Middle frontal gyrus (tissue), 1 donor: ENCODE measurements around the gene HDAC3.
"Not testable (repeated sequence)": the region's sequence is repeated elsewhere in the genome, so short reads cannot be mapped to it uniquely, and the experiment has no call there.

Experiments used
- DNase-seq: peaks from one replicate; pipeline ENCODE4 v3.0.0-alpha.2; 2015; ENCODE audit warnings: low spot score; ENCODE audit errors: extremely low spot score

Gene HDAC3

DNA sequence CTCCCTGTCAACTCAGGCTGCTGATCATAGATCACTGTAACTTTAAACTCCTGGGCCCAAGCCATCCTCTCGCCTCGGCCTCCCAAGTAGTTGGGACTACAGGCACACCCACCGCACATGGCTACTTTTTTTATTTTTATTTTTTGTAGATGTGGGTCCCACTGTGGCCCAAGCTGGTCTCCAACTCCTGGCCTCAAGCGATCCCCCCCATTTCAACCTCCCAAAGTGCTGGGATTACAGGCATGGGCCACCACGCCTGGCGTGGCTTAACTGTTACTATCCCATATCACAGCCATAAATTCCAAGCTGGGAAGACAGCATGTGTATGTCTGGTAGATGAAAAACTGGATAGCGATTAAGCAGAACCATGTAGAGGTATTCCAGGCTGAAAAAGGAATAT lies 1.0 kb downstream of the HDAC3 start:
- DNase-seq: no peak

DNA sequence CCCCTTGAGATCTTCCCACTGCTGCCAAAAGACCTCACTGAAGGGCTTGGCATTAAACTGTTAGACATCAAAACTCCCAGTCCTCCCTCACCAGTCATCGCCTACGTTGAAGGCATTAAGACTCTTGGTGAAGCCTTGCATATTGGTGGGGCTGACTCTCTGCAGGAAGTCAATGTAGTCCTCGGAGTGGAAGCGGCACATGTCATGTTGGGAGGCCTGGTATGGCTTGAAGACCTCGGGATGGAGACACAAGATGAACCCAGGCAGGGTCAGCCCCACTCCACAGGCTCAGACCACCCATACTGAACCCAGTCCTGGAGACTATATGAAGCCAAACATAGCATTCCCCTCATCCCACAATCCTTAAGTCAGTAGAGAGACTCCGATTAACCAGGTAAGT lies 1.9 kb downstream of the HDAC3 start:
- no peak for DNase-seq

DNA sequence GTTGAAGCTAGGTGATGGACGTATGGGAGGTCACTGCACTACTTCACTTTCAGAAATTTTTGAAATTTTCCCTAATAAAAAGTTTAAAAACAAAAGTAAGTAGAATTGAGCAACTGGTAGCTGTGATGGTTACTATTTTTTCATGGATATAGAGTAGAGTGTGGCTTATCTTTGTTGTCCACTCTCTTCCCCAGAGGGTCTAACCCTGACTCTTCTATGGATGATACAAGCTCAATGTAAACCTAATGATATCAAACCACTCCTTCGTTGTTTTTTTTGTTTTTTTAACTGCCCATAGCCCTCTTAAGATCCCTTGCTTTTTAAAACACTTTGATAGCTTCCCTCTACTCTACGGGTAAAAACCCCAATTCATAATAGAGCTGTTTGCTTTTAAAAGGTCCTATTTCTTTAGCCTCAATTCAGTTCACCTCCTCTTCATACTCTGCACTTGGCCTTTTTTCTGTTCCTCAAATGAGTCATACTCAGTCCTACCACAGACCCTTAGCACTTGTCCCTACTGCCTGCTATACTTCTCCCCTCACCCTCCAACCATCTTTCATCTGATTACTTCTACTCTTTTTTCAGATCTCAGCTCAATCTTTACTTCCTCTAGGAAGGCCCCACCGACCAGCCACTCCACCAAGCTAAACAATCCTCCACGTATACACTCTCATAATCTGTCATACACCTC lies 2.6 kb downstream of the HDAC3 start:
- DNase-seq: no peak

DNA sequence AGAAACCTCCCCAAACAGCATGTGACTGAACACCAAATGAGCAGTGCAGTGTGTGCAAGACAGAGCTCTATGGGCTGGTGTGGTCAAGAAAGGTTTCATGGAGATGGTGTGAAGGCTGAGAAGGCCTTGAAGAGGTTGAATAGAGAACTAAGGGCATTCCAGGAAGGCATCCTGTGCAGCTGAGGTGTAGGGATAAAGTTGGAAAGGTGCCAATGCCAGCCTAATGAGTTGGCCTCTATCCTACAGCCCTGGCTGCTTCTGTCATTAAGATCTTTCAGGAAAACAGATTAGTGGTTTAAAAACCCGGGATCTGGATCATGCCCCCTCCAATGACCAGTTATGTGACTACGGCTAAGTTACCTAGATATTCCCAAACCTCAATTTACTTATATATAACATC lies 4.0 kb downstream of the HDAC3 start:
- DNase-seq: no peak

DNA sequence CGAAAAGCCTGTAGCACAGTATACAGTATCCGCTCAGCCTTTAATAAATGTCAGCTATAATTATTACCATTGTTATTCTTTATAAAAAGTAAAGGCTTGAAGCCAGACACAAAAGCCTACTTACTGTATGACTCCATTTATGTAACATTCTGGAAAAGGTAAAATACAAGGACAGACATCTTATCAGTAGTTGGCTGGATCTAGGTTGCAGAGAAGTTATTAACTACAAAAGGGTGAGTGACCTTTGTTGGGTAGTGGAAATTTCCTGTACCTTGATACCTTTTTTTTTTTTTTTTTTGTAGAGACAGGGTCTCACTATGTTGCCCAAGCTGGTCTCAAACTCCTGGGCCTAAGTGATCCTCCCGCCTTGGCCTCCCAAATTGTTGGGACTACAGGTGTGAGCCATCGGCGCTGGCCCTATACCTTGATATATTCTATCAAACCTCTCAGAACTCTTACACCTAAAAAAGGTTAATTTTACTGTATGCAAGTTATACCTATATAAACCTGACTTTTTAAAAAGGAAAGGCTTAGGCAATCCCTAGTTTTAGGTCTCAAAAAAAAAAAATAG lies 6.0 kb downstream of the HDAC3 start:
- no peak for DNase-seq

DNA sequence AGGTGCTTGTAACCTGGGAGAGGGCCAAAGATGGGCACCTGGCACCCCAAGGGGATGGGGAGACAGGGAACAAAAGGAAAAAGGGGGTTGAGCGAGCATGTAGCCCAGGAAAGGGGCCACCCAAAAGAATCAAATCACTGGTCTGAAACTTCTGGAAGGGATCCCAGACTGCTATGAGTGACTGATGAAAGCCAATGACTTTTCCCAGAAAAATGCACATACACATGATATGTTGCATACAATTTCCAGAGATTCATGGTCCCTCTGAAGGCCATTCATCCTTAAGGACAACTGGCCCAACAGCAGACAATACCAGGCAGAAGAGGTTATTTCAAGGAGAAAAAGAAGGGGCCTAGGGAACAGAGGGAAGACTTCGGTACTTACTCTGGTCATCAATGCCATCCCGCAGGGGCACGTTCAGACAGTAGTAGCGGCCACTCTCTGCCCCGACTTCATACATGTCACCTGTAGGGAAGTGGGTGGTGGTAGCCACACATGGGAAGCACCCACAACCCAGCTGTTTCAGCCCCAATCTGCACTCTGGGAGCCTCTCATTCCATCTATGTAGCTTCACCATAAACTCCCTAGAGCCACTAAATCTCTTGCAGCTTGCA lies 8.4 kb downstream of the HDAC3 start:
- no peak for DNase-seq

DNA sequence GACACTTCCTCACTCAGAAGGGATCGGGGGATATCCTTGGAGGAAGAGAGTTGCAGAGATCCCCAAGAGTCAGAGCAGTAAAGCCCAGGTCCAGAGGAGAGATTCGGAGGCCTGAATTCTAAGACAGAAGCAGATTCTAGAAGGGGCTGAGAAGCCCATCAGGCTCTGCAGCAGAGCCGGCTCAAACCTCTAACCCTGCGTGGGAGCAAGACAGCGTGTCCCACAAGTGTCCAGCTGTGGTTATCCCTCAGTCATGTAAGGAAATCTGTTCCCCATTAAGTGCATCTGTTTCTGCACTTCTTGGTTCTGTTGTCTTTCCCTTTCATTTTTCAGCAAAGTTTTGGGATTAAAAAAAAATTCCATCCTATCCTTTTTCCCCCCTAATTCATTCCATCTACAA lies 13.0 kb downstream of the HDAC3 start:
- no peak for DNase-seq

DNA sequence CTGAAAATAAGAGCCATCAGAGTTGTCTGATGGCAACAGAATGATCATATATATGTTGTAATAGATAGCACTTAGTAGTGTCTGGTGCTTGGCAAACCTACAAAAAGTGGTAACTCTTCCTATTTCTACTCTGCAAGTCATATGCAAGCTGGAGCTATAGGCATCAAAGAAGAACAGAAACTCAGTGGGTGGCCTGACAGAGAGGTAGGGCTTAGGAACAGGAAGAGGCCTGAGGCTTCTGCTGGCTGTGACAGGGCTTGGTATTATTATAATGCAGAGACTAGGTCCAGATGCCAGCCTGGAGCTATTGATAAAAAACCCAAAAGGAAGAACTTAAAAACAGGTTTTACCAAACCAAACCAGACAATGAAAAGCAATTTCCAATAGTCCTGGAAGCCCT lies 13.5 kb downstream of the HDAC3 start:
- DNase-seq: no peak

DNA sequence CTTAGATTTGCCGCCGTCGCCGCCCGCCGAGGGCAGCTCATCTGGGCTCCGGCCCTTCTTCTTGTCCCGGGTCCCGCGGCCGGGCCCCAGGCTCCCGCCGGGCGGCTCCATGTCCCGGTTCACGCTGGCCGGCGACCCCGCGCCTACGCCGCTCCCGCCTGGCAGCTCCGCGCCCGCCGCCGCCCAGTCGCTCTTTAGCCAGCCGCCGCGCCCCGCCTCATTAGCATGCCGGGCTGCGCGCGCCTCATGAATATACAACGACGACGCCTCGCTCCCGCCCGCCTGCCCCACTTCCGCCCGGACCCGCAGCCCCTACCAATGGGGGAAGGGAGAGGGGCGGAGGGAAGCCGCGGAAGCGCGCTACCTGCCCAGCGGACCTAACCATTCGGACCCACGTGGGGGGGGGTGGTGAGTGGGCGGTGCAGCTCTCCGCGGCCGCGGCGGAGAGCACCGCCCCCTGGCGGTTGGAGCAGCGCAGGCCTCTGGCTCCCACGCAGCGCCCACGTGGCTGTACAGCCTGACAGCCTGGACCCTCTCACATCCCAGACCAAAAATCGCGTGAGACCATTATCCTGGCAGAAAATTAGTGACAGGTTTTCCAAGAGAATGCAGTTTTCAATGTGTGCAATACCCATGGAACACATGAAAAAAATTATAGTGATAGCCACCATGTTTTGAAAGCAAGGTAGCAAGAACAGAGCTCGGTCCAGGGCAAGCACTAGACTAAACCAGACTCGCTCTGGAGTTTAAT lies 17.7 kb downstream of the HDAC3 start, which contains the start of gene DIAPH1:
Gene DIAPH1 (minus strand): TSS at position 197 of the 751 bp plus-strand sequence. CDS start 86 bp downstream, at position 111.
- DNase-seq: peak; percentile 73

DNA sequence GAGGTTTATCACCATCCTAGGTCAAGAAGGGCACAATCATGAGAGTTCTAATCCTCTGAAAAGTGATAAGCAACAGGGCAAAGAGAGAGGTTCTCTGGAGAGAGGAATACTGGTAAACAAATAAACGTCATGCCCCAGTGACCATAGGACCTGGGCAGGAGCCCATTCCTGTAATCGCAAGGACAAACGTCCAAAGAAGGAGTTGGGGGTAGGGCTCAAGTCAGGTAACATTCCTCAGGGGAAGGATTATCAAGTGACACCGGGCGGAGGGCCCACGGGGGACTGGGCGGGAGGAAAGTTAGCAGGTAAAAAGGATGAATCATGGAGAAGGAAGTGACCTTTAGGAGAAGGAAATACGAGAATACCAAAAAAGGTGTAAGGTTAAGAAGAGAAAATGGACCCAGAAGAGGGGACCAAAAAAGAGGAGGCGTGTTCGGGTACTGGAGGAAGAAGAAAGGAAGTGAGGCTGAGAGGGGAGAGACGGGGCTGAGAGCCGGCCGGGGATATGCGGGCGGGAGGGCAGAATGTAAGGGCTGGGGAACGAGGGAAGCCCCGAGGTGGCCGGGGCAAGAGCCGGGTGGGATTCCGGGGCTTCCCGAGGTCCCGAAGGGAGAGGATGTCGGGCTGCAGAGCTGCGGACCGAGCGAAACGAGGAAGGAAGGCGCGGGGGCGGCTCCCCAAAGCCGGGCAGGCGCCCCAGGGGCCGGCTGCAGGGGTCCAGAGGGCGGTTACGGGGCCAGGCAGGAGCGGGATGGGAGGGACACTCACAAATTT lies 18.4 kb downstream of the HDAC3 start:
- DNase-seq: no peak

DNA sequence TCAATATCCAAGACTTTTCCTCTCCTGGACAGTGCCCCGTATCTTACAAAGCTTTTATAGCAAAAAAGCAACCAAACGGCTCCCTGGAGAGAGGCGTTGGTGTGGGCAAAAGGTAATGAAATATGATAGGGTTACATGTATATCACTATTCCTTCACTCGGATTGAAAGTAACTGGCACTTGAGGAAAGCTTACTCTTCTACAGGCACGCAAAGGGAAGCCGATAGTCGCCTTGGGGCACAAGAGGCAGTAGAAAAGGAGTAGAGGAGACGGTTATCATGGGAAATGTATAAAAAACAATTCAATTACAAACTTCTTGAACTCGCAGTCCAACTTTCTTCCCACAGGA lies 19.0 kb downstream of the HDAC3 start:
- no peak for DNase-seq

DNA sequence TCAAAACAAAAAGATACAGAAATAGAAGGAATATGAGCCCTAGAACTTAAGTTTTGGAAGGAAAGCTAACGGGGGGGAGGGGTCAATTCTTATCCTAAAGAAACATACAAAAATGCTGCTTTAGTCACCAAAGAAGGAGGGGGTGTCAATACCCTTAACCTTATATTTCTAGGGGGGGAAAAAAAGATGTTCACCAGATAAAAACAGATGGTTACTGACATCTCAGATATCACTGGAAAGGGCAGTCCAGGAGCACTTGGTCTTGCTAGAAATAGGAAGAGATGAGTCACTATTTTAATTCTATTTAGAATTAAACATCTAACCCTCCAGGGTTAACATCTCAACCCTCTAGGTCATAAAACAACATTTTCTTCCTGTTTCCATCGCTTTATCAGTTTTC lies 19.5 kb downstream of the HDAC3 start:
- no peak for DNase-seq

DNA sequence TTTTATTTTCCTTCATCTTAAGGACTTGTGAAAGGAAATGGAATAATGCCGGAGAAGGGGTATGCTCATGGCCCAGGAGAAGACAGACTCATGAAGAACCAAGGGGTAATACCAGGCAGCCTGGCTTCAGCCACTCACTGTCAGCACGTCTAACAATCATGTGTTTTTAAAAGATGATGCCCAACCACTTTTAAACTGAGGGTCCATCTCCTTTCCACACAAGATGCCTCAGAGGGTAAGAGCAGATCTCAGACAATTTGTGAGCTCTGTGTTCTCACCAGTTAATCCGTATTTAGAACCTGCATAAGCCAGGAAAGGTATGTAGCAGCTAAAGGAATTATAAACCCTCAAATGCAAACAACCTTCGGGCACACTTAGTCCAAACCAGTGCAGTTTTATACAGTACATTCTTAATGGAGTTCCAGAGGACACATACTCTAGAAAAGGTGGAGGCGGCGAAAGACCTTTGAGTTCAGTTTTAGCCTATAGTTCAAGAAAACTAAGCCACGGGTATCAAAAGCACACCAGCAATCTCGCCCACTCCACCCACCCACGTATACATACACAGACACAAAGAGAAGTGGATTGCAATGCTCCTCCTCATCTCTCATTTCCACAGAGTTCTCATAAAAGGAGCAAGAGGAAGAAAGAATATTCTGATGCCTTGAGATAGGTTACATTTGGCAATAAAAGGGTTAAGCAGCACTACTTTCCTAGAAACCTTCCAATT lies 20.5 kb downstream of the HDAC3 start:
- no peak for DNase-seq

DNA sequence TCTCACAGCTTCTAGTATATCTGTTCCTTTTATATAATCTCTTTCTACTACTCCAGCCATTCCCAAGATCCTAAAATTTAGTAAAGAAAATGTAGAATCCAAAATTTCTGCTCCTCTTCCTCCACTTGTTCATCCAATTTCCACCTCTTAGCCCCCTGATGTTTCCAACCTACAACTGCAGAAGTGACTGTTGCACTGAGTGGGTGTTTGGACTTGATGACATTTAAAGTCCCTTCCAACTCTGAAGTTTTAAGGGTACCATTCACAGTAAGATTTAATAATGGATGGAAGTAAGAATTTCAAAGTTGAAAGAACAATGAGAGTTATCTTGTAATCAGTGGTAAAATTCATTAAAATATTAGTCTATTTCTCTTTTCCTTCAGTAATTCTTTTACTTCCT lies 23.3 kb downstream of the HDAC3 start:
- DNase-seq: no peak

DNA sequence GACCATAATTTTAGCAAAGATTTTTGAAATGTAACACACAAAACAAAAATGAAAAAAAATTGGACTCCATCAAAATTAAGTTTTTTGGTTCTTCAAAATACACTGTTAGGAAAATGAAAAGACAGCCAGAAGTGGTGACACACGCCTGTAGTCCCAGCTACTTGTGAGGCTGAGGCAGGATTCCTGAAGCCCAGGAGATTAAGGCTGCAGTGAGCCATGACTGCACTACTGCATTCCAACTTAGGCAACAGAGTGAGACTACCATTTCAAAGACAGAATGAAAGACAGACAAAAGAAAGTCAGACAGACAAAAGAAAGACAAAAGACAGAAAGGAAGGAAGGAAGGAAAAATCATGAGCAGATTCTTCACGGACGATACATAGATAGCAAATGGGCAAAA lies 25.4 kb downstream of the HDAC3 start:
- no peak for DNase-seq

DNA sequence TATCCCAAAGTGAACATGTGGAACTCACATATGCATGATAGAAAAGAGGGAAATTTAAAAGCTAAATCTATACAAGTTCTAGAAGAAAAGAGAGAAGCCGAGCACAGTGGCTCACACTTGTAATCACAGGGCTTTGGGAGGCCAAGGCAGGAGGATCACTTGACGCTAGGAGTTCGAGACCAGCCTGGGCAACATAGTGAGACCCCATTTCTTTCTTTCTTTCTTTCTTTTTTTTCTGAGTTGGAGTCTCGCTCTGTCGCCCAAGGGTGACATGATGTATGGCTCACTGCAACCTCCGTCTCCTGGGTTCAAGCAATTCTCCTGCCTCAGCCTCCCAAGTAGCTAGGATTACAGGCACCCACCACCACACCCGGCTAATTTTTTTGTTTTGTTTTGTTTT lies 26.7 kb downstream of the HDAC3 start:
- DNase-seq: not testable (repeated sequence)

DNA sequence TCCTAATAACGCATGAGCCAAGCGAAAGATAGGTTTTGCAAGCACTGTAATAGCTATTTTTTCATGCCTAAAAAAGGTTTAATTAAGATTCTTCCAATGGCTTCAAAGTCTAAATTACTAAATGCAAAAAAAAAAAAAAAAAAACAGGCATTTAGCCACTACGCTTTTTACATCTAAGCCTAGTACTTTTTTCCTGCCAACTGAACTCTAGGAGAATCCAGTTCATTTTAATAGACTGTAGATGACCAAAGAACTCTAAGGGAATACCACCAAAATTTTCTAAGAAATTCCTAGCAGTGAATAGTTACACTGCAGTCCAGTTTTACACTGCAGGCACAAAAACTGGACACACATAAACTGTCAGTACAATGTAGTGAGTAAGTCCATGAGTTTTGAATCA lies 27.6 kb downstream of the HDAC3 start:
- no peak for DNase-seq

DNA sequence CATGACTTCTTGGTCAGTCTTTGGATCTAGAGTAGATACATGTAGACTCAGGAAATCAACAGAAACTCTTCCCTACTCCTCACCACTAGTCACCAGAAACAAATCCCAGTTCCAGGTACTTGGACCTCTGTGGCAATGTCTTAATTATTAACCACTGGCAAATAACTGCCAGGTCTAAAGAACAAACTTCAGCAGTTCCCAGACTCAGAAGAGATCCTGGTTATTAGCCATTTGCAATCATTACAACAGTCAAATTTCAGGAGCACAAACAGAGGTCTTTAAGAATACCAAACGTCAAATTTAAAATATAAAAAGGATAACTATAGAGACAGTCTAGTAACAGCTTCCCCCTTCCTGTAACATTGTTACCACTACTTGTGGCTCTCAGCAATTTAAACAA lies 28.1 kb downstream of the HDAC3 start:
- no peak for DNase-seq

DNA sequence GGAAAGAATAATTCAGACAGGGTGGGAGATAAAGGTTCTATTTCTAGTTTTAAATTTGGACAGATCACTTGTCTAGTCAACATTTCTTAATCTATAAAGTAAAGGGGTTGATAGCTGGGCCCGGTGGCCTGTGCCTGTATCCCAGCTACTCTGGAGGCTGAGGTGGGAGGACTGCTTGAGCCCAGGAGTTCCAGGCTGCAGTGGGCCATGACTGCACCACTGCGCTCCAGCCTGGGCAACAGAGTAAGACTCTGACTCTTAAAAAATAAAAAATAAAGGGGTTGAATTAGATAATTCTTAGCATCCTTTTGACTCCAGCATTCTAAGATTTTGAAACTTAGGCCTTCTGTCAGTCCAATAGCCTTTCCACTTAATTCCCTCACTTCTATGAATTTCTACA lies 28.6 kb downstream of the HDAC3 start:
- DNase-seq: no peak

DNA sequence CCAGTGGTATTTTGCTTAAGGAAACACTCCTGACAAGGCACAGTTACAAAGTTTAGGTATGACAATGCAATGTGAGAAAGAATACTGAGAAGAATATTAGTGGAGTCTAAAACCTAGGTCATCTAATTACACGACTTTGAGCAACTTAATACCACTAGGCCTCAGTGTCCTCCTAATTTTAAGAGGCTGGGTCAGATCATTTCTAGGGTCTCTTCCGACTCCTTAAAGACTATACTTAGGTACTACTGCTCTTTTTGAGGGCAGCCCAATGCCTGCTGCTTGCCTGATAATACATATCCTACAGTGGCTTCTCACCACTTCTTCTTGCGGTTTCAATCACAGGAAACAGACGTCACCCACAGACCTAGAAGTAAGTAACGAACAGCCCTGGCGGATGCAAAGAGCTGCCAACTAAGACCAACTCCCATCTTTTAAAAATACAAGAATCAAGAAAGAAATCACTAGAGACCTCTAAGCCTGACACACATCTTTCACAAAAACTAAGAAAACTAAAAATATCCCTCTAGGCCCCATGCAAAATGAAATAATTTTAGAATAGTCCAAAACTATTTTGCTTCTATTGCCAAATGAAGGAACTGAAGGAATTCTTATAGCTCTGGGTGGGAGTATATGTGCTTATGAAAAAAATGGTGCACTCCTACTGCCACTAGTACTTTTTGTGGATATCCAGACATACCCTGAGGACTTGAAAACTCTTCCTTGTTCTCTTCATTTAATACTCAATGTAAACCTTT lies 30.9 kb downstream of the HDAC3 start:
- DNase-seq: no peak
